GM19395 (cell line): ENCODE results near the gene MZF1.

Source experiments
- ATAC-seq: cut with Tn5 transposase; IDR thresholded peaks from one replicate; pipeline ENCODE4 v1.9.1; 2021; ENCODE audit warnings: mild to moderate bottlenecking, moderate library complexity; ENCODE audit not compliant: unreplicated experiment

Gene MZF1

DNA sequence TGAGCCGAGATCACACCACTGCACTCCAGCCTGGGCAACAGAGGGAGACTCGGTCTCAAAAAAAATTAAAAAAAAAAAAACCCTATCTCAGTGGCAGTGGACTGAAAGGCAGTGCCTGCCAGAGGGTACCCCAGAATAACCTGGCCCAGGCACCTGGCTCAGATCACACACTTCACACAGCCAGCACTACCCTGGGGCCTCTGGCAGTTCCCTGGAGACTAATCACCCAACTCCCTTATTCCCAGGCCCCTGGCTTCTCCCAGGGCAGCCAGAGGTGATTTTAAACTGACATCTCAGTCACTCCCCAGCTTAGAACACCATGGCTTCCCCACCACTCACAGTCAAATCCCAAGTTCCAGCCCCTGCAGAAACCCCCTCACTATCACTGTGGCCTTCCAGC, 57.9 kb downstream of the MZF1 start:
- ATAC-seq: no peak

- ATAC-seq: no peak
Observed at GRCh38 chr19:58514564-58515022, 58.5 kb downstream of the MZF1 start.

- peak; percentile 64 for ATAC-seq
Observed at GRCh38 chr19:58513694-58514563, 59.2 kb downstream of the MZF1 start.

- ATAC-seq: no peak
Observed at GRCh38 chr19:58513213-58513693, 59.9 kb downstream of the MZF1 start.
